Neutrophil (primary cell): ENCODE measurements around the gene SERPINA12.

Experiments
- H3K27ac ChIP-seq: fragments of 200-600 bp; sonication (generic); 2 replicates; pipeline ENCODE4 v1.5.1; 2016; ENCODE audit warnings: mild to moderate bottlenecking, moderate library complexity
- H3K27me3 ChIP-seq: fragments of 200-600 bp; sonication (generic); 2 replicates; pipeline ENCODE4 v1.6.0; 2016; ENCODE audit warnings: mild to moderate bottlenecking
- H3K36me3 ChIP-seq: fragments of 200-600 bp; sonication (generic); 2 replicates; pipeline ENCODE4 v1.5.1; 2017
- H3K4me1 ChIP-seq, 2 experiments: fragments of 200-600 bp in 1 of 2; sonication (generic) in 1 of 2; 1 replicate in 1 of 2; 2 replicates in 1 of 2; pipeline versions ENCODE4 v1.5.1 to v1.6.1; 2013 to 2016; ENCODE audit warnings: low read depth in 1 of 2, low read length in 1 of 2, mild to moderate bottlenecking in 1 of 2, moderate library complexity in 1 of 2; ENCODE audit not compliant: control insufficient read depth in 1 of 2, insufficient read depth in 1 of 2
- H3K4me3 ChIP-seq, 2 experiments: fragments of 200-600 bp in 1 of 2; sonication (generic) in 1 of 2; 1 replicate in 1 of 2; 2 replicates in 1 of 2; pipeline ENCODE4 v1.5.1; 2013 to 2016; ENCODE audit warnings: low read depth in 1 of 2, low read length in 1 of 2, mild to moderate bottlenecking in 1 of 2, moderate library complexity in 1 of 2
- H3K9me3 ChIP-seq: fragments of 200-600 bp; sonication (generic); 2 replicates; pipeline ENCODE4 v1.5.1; 2016
- TF ChIP-seq, protein P1 (sequence below): fragments of 200-600 bp; sonication (generic); IDR thresholded peaks from 2 replicates; pipeline ENCODE4 v1.5.1; 2016; ENCODE audit warnings: antibody characterized with exemption

SERPINA12 gene

DNA sequence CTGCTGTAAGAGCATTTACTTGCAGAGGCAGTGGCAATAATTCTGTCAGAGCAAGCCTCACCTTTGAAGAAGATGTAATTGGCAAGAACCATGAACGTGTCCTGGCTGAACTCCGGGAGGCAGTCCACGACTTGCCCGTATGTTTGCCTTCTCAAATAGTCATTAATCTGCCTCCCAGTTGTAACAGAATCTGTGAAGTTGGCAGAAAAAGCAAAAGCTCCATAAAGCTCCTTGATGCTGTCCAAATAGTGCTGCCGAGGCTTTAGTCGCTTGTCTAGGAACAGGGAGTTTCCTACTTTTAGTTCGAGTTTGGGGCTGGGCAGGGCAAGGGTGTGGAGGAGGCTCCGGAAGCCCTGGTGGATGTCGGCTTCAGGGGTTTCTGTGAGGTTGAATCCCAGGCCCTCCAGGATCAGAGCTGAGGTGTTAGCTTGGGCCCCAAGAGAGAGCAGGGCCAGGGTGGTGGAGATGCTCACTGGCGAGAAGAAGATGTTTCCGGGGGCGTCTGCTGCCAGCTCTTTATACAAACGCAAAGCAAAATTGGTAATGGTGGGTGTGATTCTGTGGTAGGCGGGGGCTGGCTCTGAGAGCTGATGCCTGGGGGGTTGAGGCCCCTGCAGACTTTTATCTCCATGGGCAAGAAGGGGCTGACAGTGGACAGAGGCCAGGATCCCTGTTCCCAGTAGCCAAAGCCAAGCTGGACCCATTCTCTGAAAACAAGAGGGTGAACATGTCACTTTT, 61.0 kb downstream of the SERPINA12 start:
- H3K36me3 ChIP-seq: no peaks in the 10 kb centered on the region
- TF ChIP-seq, protein P1, sequence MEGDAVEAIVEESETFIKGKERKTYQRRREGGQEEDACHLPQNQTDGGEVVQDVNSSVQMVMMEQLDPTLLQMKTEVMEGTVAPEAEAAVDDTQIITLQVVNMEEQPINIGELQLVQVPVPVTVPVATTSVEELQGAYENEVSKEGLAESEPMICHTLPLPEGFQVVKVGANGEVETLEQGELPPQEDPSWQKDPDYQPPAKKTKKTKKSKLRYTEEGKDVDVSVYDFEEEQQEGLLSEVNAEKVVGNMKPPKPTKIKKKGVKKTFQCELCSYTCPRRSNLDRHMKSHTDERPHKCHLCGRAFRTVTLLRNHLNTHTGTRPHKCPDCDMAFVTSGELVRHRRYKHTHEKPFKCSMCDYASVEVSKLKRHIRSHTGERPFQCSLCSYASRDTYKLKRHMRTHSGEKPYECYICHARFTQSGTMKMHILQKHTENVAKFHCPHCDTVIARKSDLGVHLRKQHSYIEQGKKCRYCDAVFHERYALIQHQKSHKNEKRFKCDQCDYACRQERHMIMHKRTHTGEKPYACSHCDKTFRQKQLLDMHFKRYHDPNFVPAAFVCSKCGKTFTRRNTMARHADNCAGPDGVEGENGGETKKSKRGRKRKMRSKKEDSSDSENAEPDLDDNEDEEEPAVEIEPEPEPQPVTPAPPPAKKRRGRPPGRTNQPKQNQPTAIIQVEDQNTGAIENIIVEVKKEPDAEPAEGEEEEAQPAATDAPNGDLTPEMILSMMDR: no peak
- H3K9me3 ChIP-seq: no peaks in the 10 kb centered on the region
- H3K4me1 ChIP-seq: no peaks in the 10 kb centered on the region
- peaks cover 56% of the 10 kb centered on the region for H3K27me3 ChIP-seq
- no peak overlapping the region for H3K4me3 ChIP-seq
- no peak overlapping the region for H3K27ac ChIP-seq

DNA sequence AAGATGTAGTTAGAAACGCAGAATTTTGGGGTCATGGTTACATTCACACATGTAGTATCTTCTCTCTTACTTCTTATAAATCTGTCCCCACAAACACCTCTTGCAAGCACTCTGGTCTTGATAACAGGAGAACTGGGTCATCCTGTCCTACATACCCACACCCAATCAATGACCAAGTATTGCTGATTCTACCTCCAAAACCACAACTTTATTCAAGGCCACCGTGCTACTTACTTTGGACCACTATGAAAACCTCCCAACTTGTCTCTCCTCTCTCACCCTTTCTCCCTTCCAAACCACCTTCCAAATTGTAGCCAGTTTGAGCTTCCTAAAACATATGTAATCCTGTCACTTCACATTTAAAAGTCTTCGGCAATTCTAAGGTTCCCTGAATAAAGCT, 62.1 kb downstream of the SERPINA12 start:
- Histone ChIP-seq H3K4me1 (no peaks in the 10 kb centered on the region), H3K27ac (no peak overlapping the region), H3K36me3 (no peaks in the 10 kb centered on the region), H3K4me3 (no peak overlapping the region), H3K27me3 (peaks cover 47% of the 10 kb centered on the region), H3K9me3 (no peaks in the 10 kb centered on the region)
- TF ChIP-seq, protein P1: no peak

DNA sequence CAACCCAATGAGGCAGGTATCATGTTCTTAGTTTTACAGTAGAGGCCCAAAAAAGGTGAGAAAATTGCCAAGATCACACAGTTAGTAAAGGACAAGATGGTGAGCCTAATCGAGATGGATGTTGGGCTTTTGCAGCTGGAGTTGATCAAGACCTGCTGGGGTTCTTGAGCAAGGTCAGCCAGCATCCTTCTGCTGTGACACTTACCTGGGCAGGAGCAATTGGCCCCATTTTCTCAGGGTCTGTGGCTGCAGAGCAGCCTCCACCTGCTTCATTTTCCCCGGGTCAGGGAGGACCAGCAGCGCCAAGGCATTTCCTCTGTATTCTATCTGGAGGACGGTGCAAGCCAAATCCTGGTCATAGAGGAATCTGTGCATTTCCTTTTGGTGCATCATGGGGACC, 63.1 kb downstream of the SERPINA12 start:
- no peaks in the 10 kb centered on the region for H3K9me3 ChIP-seq
- TF ChIP-seq, protein P1: no peak
- H3K36me3 ChIP-seq: no peaks in the 10 kb centered on the region
- H3K27me3 ChIP-seq: peaks cover 39% of the 10 kb centered on the region
- no peaks in the 10 kb centered on the region for H3K4me1 ChIP-seq
- no peak overlapping the region for H3K27ac ChIP-seq
- H3K4me3 ChIP-seq: no peak overlapping the region

DNA sequence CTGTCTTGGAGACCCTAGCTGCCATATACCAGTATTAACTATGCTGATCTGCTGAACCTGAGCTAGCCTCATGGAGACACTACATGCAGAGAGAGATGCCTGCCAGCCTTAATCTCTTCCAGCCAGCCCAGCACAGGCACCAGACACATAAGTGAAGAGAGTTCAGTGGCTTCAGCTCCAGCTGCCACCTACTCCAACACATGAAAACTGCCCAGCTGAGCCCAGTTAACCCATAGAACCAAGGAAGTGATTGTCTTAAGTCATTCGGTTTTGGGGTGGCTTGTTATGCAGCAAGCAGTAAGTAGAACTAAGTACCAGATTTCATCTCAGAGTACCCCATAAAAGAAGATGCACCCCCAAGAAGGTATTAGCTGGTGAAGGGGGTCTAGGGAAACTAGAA, 64.3 kb downstream of the SERPINA12 start:
- Histone ChIP-seq H3K27me3 (peaks cover 39% of the 10 kb centered on the region), H3K4me3 (no peak overlapping the region), H3K9me3 (no peaks in the 10 kb centered on the region), H3K36me3 (no peaks in the 10 kb centered on the region), H3K4me1 (no peaks in the 10 kb centered on the region), H3K27ac (no peak overlapping the region)
- TF ChIP-seq, protein P1: no peak

DNA sequence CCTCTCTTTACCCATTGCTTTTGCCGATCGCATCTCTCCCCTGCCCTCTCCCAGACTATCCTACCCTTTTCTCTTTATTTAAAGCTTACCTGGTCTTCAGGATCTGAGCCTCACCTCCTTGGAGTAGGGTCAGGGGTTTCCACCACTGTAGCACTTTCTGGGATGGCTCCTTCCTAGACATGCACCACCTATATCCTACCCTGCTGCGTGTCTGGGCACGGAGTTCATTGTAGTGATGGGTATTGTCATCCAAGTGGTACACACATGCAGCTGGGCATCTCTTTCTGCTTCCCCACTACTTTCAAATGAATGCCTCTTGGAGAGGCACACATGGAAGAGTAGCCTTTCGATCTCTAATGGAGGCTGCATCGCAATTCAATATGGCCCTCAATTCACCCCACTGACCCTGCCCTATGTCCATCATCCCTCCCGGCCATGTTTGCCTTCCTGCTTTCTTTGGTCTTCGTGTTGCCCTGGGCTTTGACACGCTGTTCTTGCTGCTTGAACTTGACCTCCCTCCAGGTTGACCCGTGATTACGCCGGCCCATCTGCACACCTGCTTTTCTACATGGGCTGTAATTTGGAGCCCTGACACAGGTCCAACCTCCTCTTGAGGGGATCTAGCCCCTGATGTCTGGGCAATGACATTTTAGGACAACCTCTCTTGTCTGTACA, 67.6 kb downstream of the SERPINA12 start:
- Histone ChIP-seq H3K9me3 (no peaks in the 10 kb centered on the region), H3K27ac (no peak overlapping the region), H3K27me3 (peaks cover 44% of the 10 kb centered on the region), H3K36me3 (no peaks in the 10 kb centered on the region), H3K4me1 (no peaks in the 10 kb centered on the region), H3K4me3 (no peak overlapping the region)
- TF ChIP-seq, protein P1: no peak
